ENCODE data around the gene KCNH2. TPM values are rescaled to one million over a fixed set of nuclear protein-coding genes. Genes with fewer than 3 reads are reported as not detected.

The KCNH2 gene
- total and polyA plus RNA-seq, 10 of the 15 experiments (the other 5 are each of a cell fraction or from before 2014, with no cell fraction given): 0.04 to 0.24 (median 0.17) TPM; not detected in 6

DNA sequence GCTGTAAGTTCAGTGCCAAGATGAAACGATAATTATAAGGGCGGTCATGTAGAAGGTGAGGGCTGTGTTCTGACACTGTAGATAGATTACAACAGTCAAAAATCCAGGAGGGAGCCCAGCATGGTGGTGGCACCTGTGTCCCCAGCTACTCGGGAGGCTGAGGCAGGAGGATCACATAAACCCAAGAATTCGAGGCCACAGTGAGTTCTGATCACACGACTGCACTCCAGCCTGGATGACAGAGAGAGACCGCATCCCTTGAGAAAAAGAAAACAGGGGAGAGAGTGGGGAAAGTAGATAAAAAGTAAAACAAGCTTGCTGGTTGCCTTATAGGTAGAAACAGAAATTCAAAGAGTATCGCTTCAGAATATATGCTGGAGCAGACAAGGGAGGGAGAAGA lies 52.1 kb downstream of the KCNH2 start (continued):
- TF ChIP-seq ETV6 (conservative IDR thresholded peaks at IDR 0.05 in 1 of 2, IDR thresholded peaks at IDR 0.05 in 1 of 2; ENCODE audit: borderline replicate concordance in 1 of 2, low read depth in 1 of 2) (no peak), RBBP5 (conservative IDR thresholded peaks at IDR 0.05) (no peak)

DNA sequence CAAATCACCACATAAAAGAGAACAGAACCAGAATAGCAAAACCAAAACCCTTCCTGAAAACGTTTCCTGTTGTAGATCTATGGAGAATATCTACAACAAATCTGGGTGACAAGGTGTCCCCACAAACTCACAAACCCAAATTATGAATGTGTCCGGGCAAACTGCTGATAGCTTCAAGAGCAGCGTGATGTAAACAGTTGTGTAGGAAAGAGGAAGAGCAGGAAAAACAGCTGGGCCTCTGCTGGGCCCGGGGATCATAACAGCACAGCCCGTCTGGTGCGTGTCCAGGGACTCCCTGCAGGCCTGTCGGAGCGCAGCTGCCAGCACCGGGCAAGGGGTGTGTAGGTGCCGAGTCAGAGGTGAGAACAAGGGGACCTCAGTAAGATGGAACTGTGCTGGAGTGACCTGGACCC lies 53.7 kb downstream of the KCNH2 start:
- Histone ChIP-seq H3K9ac (ENCODE audit: control insufficient read depth, insufficient read depth, low read length) (no peak overlapping the region), H3K36me3 (ENCODE audit: control insufficient read depth in 2 of 2, insufficient read depth in 2 of 2, low read length in 1 of 2) (no peaks in the 10 kb centered on the region), H3K4me3 (no peak overlapping the region), H3K27ac (ENCODE audit: control insufficient read depth, insufficient read depth) (no peak overlapping the region), H2AFZ (ENCODE audit: control insufficient read depth, low read depth, low read length) (no peak overlapping the region), H4K20me1 (ENCODE audit: control insufficient read depth, insufficient read depth) (no peaks in the 10 kb centered on the region), H3K4me2 (ENCODE audit: control insufficient read depth, insufficient read depth) (no peak overlapping the region), H3K27me3 (replicated peaks in 1 of 2; ENCODE audit: control insufficient read depth in 2 of 2, insufficient read depth in 2 of 2, low read length in 1 of 2) (peaks cover 0 to 2% of the 10 kb centered on the region in 2 experiments; a peak in 2 of 4 replicates), H3K9me3 (replicated peaks; ENCODE audit: control insufficient read depth, insufficient read depth, low read length) (no peaks in the 10 kb centered on the region), H3K4me1 (ENCODE audit: control insufficient read depth, insufficient read depth, low read length) (no peaks in the 10 kb centered on the region), H3K79me2 (ENCODE audit: control insufficient read depth, insufficient read depth, low read length) (no peaks in the 10 kb centered on the region)
- ChIA-PET POLR2A (no interaction called here), RAD21 (ENCODE audit: unreplicated experiment) (no interaction called here), SMC1A (ENCODE audit: uncharacterized antibody, unreplicated experiment) (no interaction called here), CTCF (no interaction called here)
- in situ Hi-C loops (cut with MboI) (no loop called here), intact Hi-C loops (cut with micrococcal nuclease; ENCODE audit: unreplicated experiment) (no loop called here)
- no peak for TF ChIP-seq ZNF207 (IDR thresholded peaks at IDR 0.05; ENCODE audit: borderline replicate concordance)
- no peak for TF ChIP-seq POLR2AphosphoS2 (IDR thresholded peaks at IDR 0.05; ENCODE audit: low read depth, low read length)
- BruUV-seq (replicated peaks): no TSS peak
- DNase-seq (ENCODE audit: low read depth, low spot score) (no peak), ATAC-seq (no peak), FAIRE-seq (no peak)
- 14% methylated on average over 10 of the region's 10 CpGs for WGBS (ENCODE audit: insufficient coverage, insufficient replicate concordance, low lambda C conversion rate, missing lambda C conversion rate)

DNA sequence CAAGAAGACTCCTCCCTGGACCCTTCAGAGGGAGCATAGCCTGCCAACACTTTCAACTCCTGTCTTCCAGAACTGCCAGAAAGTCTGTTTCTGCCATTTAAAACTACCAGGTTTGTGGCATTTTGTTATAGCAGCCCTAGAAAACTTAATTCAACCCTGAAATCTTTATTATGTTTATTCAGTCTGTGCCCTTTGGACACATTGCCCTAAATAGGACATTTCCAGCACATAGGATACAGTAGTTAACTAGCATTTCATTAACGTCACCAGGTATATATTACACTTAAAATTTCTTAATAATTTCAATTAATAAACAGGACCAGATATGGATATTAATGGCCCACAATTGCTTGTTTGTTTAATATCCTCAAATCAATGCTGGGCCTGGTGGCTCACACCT lies 54.3 kb downstream of the KCNH2 start:
- H3K4me1 ChIP-seq (ENCODE audit: control insufficient read depth, insufficient read depth, low read length): no peaks in the 10 kb centered on the region
- FAIRE-seq (no peak), ATAC-seq (no peak), DNase-seq (ENCODE audit: low read depth, low spot score) (no peak)
- H4K20me1 ChIP-seq (ENCODE audit: control insufficient read depth, insufficient read depth): no peaks in the 10 kb centered on the region
- ChIA-PET RAD21 (ENCODE audit: unreplicated experiment) (no interaction called here), CTCF (no interaction called here), SMC1A (ENCODE audit: uncharacterized antibody, unreplicated experiment) (no interaction called here), POLR2A (no interaction called here)
- no peak overlapping the region for H3K27ac ChIP-seq (ENCODE audit: control insufficient read depth, insufficient read depth)
- no peaks in the 10 kb centered on the region for H3K9me3 ChIP-seq (replicated peaks; ENCODE audit: control insufficient read depth, insufficient read depth, low read length)
- no peak overlapping the region for H2AFZ ChIP-seq (ENCODE audit: control insufficient read depth, low read depth, low read length)
- H3K9ac ChIP-seq (ENCODE audit: control insufficient read depth, insufficient read depth, low read length): no peak overlapping the region
- intact Hi-C loops (cut with micrococcal nuclease; ENCODE audit: unreplicated experiment) (no loop called here), in situ Hi-C loops (cut with MboI) (no loop called here)
- WGBS (ENCODE audit: insufficient coverage, insufficient replicate concordance, low lambda C conversion rate, missing lambda C conversion rate): 36% methylated on average over 1 of the region's 1 CpG
- no peak overlapping the region for H3K4me3 ChIP-seq
- H3K36me3 ChIP-seq (ENCODE audit: control insufficient read depth in 2 of 2, insufficient read depth in 2 of 2, low read length in 1 of 2): no peaks in the 10 kb centered on the region
- no TSS peak for BruUV-seq (replicated peaks)
- peaks cover 0 to 2% of the 10 kb centered on the region in 2 experiments; a peak in 2 of 4 replicates for H3K27me3 ChIP-seq (replicated peaks in 1 of 2; ENCODE audit: control insufficient read depth in 2 of 2, insufficient read depth in 2 of 2, low read length in 1 of 2)
- H3K4me2 ChIP-seq (ENCODE audit: control insufficient read depth, insufficient read depth): no peak overlapping the region
- H3K79me2 ChIP-seq (ENCODE audit: control insufficient read depth, insufficient read depth, low read length): no peaks in the 10 kb centered on the region
- TF ChIP-seq, protein P1, sequence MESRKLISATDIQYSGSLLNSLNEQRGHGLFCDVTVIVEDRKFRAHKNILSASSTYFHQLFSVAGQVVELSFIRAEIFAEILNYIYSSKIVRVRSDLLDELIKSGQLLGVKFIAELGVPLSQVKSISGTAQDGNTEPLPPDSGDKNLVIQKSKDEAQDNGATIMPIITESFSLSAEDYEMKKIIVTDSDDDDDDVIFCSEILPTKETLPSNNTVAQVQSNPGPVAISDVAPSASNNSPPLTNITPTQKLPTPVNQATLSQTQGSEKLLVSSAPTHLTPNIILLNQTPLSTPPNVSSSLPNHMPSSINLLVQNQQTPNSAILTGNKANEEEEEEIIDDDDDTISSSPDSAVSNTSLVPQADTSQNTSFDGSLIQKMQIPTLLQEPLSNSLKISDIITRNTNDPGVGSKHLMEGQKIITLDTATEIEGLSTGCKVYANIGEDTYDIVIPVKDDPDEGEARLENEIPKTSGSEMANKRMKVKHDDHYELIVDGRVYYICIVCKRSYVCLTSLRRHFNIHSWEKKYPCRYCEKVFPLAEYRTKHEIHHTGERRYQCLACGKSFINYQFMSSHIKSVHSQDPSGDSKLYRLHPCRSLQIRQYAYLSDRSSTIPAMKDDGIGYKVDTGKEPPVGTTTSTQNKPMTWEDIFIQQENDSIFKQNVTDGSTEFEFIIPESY (IDR thresholded peaks at IDR 0.05): no peak
- TF ChIP-seq RUNX3 (IDR thresholded peaks at IDR 0.05; ENCODE audit: low read length) (no peak), ZNF274 (IDR thresholded peaks at IDR 0.05; ENCODE audit: insufficient read depth, insufficient read length) (no peak), IKZF2 (IDR thresholded peaks at IDR 0.05) (no peak)
- TF ChIP-seq, protein P2, sequence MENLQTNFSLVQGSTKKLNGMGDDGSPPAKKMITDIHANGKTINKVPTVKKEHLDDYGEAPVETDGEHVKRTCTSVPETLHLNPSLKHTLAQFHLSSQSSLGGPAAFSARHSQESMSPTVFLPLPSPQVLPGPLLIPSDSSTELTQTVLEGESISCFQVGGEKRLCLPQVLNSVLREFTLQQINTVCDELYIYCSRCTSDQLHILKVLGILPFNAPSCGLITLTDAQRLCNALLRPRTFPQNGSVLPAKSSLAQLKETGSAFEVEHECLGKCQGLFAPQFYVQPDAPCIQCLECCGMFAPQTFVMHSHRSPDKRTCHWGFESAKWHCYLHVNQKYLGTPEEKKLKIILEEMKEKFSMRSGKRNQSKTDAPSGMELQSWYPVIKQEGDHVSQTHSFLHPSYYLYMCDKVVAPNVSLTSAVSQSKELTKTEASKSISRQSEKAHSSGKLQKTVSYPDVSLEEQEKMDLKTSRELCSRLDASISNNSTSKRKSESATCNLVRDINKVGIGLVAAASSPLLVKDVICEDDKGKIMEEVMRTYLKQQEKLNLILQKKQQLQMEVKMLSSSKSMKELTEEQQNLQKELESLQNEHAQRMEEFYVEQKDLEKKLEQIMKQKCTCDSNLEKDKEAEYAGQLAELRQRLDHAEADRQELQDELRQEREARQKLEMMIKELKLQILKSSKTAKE (IDR thresholded peaks at IDR 0.05; ENCODE audit: low read depth, poor library complexity, severe bottlenecking): no peak
